Measurements from ENCODE around the gene S100A3. TPM values are rescaled to one million over a fixed set of nuclear protein-coding genes. Genes with fewer than 3 reads are reported as not detected.

S100A3 gene
- total RNA-seq, 2 donors from 2014 or later: not detected

DNA sequence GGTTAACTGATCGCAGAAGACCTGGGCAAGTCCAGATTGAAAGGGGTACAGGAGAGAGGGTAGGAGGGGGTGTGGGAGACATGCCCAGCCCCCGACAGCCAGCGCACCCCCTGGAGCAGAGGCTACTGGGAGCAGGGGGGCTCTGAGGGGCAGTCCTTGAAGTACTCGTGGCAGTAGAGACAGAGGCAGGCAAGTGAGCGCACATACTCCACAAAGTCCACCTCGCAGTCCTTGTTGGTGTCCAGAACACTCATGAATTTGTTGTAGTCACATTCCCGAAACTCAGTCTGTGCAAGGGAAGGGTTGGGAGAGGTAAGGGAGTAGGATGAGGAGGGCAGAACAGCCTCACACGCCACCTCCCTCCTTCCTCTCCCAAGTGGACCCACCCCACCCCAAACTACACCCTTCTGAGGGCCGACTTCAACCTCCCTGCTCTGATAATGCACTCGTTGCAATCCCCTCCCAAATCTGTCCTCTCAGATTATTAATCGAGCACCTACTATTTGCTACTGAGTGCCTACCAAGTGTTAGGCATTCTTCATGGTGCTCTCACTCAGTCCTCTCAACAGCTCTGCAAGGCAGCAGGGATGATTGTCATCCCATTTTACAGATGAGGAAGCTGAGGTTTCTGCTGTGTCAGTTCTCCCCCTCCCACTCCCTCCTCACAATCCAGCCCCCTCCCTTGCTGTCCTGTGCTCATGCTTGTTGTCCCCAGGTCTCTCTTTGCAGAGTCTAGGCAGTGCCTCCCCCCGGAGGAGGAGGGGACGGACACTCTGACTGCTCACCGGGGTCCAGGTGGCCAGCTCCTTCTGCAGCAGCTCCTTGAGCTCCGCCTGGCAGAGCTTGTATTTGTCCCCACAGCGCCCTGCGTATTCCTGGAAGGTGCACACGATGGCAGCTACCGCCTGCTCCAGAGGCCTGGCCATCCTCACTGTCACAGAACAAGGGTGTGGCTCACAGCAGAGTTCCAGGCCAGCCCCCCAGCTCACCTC, 1.2 kb downstream of the S100A3 start:
- Mint-ChIP-seq H3K27me3 (no peaks in the 10 kb centered on the region), H3K4me1 (peaks cover 22% of the 10 kb centered on the region), H3K4me3 (peak overlapping the region; percentile 98), H3K27ac (peak overlapping the region; percentile 66), H3K36me3 (ENCODE audit: low read depth) (peaks cover 32% of the 10 kb centered on the region), H3K9me3 (no peaks in the 10 kb centered on the region)
- ATAC-seq (replicated peaks): no peak

DNA sequence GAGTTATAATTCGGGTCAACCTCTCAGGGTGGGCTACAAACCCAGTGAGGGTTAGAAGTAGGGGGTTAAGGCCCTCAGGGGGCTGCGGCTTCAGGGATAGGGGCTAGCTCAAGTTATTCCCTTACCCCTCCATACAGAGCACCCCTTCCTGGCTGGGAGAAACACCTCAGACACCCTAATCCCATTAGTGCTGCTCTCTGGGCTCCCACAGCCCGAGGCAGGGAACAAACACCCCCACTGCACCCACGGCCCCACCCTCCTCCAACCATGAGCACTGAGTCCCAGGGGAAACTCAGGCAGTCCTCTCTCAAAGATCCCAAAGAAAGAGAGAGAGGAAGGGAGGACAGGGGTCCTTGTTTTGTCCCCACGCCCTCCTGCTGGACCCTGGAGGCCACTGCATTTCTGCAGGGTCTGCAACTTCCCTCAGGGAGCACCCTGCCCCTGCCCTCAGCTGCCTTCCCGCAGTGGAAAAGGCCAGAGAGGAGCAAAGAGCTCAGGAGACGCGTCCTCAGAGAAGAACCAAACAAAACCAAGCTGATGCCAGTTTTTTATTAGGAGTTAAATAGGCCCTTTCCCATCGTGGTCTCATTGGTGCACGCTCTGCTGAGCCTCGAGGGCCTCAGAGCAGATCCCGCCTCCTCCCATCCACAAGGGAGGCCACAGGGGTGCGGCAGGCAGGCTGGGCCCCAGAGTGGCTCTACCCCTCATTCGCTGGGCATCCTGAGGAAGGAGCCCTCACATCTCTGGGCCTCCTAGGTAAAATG, 2.1 kb downstream of the S100A3 start:
- Mint-ChIP-seq H3K9me3 (no peaks in the 10 kb centered on the region), H3K27ac (peak overlapping the region; percentile 98), H3K27me3 (no peaks in the 10 kb centered on the region), H3K4me1 (peaks cover 31% of the 10 kb centered on the region), H3K36me3 (ENCODE audit: low read depth) (peaks cover 41% of the 10 kb centered on the region), H3K4me3 (peak overlapping the region; percentile 98)
- ATAC-seq (replicated peaks): no peak

DNA sequence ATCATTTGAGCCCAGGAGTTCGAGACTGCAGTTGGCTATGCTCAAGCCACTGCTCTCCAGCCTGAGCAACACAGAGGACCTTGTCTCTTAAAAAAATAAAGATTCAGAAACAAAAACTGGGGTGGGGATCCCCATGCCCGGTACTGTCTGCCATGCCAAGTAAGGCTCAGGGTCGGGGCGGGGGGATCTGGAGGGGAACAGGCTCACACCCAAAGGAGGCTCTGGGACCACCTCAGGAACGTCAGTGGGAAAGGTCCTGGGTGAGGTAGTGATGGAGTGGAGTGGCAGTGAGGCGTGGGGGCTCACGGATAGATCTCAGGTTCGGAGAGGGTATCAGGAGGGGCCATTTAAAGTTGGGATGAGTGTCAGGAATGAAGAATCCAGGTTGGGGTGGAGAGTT, 2.7 kb downstream of the S100A3 start:
- no peaks in the 10 kb centered on the region for H3K9me3 Mint-ChIP-seq
- H3K4me1 Mint-ChIP-seq: peaks cover 37% of the 10 kb centered on the region
- H3K4me3 Mint-ChIP-seq: peak overlapping the region; percentile 98
- no peak for ATAC-seq (replicated peaks)
- no peaks in the 10 kb centered on the region for H3K27me3 Mint-ChIP-seq
- peaks cover 46% of the 10 kb centered on the region for H3K36me3 Mint-ChIP-seq (ENCODE audit: low read depth)
- H3K27ac Mint-ChIP-seq: peak overlapping the region; percentile 98

DNA sequence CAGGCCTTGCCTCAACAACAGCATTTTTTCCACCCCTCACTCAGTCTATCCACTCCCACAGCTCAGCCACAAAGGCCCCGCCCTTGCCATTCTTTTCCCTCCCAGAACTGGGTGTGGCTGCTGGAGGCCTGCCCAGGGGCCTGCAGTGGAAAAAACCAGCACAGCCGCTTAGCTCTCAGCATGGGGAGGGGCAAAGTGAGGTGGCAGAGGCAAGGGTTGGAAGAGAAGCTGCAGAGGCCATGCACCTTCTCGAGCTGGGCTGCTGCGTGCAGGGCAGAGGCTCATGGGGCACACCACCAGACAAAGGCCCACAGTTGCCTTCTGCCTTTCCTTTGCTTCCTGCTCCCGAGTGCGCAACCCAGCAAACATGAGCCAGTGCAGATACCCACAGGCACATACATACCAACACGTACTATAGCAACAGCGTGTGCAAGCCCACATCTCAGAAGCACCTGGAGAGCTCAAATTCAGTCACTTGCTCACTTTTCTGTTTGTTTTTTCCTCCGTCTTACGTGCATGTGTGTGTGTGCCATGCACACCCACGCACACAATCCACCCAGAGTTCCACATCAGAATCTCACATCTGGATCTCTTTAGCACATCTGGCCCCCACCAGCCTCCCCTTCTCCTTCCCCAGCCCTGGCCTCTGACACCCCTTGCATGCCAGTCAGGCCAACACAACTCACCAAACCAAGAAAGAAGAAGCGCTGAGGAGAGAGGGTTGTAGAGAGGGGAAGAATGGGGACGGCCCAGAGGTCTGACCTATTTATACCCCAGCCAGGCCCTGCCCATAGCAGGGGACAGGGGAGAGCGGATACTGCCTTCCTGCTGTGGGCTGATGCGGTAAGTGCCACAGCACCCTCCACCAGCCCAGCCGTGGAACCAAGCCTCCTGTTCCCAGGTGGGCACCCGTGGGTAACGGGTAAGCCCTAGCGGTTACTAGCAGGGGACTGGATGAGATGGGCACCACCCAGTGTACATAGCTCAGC, 3.7 kb downstream of the S100A3 start, which contains the start of gene S100A4:
S100A4 (minus strand) TSS at position 740 of the 989 bp plus-strand sequence. CDS start 1,012 bp downstream, outside the sequence.
- peak; percentile 86 for ATAC-seq (replicated peaks)
- H3K36me3 Mint-ChIP-seq (ENCODE audit: low read depth): peaks cover 51% of the 10 kb centered on the region
- no peaks in the 10 kb centered on the region for H3K9me3 Mint-ChIP-seq
- H3K27me3 Mint-ChIP-seq: no peaks in the 10 kb centered on the region
- H3K4me3 Mint-ChIP-seq: peak within 1 kb of the TSS; percentile 98
- peaks cover 43% of the 10 kb centered on the region for H3K4me1 Mint-ChIP-seq
- peak within 1 kb of the TSS; percentile 98 for H3K27ac Mint-ChIP-seq

DNA sequence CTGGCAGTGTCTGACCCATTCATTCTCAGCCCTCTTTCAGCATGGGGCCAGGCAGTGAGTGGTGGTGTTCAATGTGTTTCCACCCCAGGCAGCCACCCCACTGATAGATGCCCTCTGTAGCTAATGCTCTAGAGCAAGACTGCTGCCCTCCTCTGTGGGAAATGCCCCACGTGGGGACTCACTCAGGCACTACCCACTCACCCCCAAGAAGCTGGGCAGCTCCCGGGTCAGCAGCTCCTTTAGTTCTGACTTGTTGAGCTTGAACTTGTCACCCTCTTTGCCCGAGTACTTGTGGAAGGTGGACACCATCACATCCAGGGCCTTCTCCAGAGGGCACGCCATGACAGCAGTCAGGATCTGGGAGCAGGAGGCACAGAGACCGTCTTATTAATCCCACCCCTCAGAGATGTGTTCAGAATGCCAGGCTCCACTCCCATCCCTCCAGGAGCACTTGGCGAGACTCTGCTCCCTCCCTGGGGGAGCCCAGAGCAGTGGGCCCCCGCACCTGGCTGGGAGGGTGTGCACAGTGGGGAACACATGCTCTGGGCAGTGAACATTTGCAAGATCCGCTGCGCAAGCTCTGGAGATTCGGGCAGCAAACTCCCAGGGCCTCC, 4.5 kb downstream of the S100A3 start:
- H3K4me3 Mint-ChIP-seq: peak overlapping the region; percentile 98
- H3K27me3 Mint-ChIP-seq: no peaks in the 10 kb centered on the region
- no peaks in the 10 kb centered on the region for H3K9me3 Mint-ChIP-seq
- no peak for ATAC-seq (replicated peaks)
- peak overlapping the region; percentile 98 for H3K27ac Mint-ChIP-seq
- H3K36me3 Mint-ChIP-seq (ENCODE audit: low read depth): peaks cover 51% of the 10 kb centered on the region
- H3K4me1 Mint-ChIP-seq: peaks cover 51% of the 10 kb centered on the region

DNA sequence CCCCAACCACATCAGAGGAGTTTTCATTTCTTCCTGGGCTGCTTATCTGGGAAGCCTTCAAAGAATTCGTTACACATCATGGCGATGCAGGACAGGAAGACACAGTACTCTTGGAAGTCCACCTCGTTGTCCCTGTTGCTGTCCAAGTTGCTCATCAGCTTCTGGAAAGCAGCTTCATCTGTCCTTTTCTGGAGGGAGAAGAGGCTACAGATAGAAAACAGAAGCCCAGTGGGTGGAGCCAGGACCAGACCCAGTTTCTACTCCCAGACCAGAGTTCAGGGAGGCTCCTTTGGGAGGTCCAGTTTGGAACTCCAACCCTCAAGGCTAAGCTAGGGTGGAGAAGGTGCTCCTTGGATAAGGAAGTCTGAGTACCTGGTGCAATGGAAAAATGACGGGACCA, 5.3 kb downstream of the S100A3 start:
- Mint-ChIP-seq H3K36me3 (ENCODE audit: low read depth) (peaks cover 51% of the 10 kb centered on the region), H3K9me3 (no peaks in the 10 kb centered on the region), H3K27me3 (no peaks in the 10 kb centered on the region), H3K4me3 (peak overlapping the region; percentile 98), H3K4me1 (peaks cover 55% of the 10 kb centered on the region), H3K27ac (peak overlapping the region; percentile 98)
- ATAC-seq (replicated peaks): no peak

DNA sequence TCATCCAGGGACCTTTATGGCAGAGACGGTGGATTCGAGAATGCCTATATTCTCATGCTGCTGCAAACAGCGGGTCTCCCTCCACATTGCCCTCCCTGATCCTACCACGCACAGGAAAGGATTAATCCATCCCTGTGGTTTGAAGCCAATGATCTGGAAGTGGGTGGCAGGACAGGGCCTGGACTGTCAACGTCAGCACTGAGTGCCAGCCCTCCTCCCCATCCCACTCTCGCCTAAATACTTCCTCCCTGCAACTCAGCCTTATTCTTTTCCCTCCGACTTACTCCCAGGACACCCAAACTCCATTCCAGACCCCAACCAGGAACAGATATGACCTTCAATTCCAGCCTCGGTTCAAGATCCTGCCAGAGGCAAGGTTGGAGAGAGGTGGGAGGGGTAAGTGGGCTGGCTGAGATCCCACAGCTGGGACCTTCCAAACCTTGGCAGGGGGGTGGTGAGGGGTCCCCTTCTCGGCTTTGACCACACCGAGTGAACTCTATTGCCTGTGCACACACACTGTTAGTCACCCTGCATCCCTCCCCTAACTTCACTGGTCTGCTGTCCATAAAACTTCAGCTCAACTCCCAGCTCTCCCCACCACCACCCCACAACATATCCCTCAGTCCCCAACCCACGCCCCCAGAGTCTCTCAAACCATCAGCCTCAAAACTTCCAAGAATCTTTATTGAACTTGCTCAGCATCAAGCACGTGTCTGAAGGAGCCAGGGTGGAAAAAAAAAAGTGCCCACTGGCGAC, 5.9 kb downstream of the S100A3 start:
- Mint-ChIP-seq H3K27me3 (no peaks in the 10 kb centered on the region), H3K27ac (peak overlapping the region; percentile 98), H3K9me3 (no peaks in the 10 kb centered on the region), H3K4me1 (peaks cover 55% of the 10 kb centered on the region), H3K36me3 (ENCODE audit: low read depth) (peaks cover 51% of the 10 kb centered on the region), H3K4me3 (peak overlapping the region; percentile 98)
- no peak for ATAC-seq (replicated peaks)

DNA sequence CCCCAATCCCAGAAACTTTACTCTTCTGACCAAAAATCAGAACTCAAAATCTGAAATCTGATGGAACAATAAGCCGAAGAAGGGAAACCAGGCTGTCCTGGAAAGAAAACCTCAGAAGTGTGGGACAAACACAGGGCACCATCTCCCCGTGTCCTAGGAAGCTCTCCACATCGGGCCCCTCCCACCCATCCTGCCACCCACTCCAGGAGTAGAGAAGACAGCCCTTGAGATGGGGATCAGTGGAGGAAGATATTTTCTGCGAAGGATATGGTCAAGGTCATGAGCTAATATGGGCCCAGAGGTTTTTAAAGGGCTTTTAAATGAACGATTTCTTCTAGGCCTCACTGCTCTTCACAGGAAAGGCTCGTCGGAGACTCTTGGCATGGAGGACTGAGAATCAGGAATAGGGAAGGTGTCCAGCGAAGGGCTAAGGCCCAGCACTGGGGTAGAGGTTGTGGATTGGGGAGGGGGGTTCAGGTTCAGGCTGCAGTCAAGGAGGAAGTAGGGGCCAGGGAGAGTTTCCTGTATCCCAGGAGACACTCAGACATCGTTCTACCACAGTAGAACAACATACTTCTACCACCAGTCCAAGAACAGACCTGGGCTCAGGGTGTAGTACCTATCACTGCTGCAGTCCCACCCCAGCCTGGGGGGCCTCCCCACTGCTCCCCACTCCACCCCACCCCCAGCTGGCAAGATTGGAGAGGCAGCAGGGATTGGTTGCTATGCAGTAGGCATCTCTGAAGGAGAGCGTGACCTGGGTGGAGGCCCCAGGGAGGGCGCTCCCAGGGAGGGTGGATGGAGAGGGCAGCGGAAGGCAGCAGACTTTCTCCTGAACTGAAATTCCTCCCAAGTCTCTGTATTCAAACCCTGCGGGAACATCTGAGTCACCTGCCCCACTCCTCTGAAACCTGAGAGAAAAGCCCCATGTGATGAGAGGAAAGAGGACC, 7.1 kb downstream of the S100A3 start:
- Mint-ChIP-seq H3K4me1 (peaks cover 55% of the 10 kb centered on the region), H3K36me3 (ENCODE audit: low read depth) (peaks cover 51% of the 10 kb centered on the region), H3K9me3 (no peaks in the 10 kb centered on the region), H3K27ac (peak overlapping the region; percentile 98), H3K4me3 (peak overlapping the region; percentile 98), H3K27me3 (no peaks in the 10 kb centered on the region)
- no peak for ATAC-seq (replicated peaks)

DNA sequence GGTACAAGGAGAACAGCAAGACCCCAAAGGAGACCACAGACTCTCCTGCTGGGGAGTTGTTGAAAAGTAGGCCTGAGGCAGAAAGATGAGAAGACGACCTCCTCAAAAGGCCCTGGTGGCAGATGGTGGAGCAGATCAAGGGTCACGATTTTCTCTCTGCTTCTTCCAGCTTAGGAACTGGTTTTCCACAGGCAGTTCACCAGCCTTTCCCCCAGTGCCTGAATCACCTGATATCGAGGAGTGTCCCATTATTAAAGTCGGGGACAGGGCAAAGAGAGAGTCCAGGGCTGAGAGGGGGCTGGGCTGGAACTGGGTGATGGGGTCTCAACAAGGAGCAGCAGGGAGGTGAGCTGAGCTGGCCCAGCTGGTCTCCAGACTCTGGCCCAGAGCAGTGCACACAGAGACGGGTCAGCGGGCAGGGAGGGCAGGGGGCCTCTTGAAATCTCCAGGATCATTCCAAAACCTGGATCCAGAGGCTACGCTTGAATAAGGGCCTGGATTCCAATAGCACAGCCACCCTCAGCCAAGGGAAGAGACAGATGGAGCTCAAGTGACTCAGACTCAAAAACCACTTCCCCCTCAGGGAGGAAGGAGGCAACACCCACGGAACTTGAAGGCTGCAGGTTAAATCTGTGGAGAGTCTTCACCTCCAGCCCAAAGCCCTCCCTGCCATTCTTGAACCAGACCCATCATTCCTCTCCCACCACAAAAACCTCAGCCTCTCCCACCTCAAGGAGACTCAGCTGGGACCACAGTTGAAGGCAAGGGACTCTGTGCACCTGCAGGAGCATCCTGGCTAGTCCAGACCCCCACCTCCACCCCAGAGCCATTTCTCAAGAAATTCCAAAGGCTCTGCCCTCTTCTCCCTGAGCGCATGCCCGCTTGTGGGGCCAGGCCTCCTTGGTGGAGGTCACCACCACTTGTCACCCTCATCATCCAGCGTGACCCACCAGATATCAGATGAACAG, 8.4 kb downstream of the S100A3 start, which contains the start of gene S100A5:
S100A5 (minus strand) TSS at position 541 of the 968 bp plus-strand sequence. CDS start 743 bp downstream, outside the sequence.
- no peaks in the 10 kb centered on the region for H3K9me3 Mint-ChIP-seq
- H3K4me3 Mint-ChIP-seq: peak within 1 kb of the TSS; percentile 98
- H3K36me3 Mint-ChIP-seq (ENCODE audit: low read depth): peaks cover 54% of the 10 kb centered on the region
- peak within 1 kb of the TSS; percentile 98 for H3K27ac Mint-ChIP-seq
- H3K27me3 Mint-ChIP-seq: no peaks in the 10 kb centered on the region
- peak; percentile 15 for ATAC-seq (replicated peaks)
- peaks cover 55% of the 10 kb centered on the region for H3K4me1 Mint-ChIP-seq

DNA sequence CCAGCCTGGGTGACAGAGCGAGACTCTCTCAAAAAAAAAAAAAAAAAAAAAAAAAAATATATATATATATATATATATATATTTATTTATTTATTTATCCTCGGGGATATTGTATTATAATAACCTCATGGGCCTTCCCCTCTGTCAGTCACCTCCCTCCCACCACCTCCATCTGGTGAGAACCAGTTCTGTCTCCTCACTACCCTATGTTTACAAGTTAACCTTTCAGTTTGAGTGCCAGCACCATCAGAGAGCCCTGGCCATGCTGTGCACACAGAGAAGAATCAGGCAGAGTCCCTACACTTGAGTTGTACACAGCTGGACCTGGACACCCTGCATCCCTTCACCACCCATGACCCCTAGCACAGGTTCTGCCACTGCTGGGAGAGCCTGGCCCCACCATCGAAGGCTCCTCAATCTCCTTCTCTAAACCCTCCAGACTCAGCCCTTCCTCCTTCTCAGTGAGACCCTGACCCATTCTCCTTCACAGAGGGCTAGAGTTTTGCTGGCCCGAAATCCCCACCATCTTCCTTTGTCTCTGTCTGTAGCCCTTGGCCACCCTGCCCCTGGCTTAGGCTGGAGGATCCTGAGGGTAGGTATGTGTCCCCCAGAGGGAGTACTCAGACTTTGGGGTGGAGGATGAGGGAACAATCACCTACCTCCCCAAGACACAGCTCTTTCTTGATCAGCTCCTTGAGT, 9.5 kb downstream of the S100A3 start:
- peaks cover 54% of the 10 kb centered on the region for H3K36me3 Mint-ChIP-seq (ENCODE audit: low read depth)
- H3K27me3 Mint-ChIP-seq: no peaks in the 10 kb centered on the region
- no peaks in the 10 kb centered on the region for H3K9me3 Mint-ChIP-seq
- H3K4me1 Mint-ChIP-seq: peaks cover 54% of the 10 kb centered on the region
- ATAC-seq (replicated peaks): no peak
- peak overlapping the region; percentile 98 for H3K27ac Mint-ChIP-seq
- peak overlapping the region; percentile 98 for H3K4me3 Mint-ChIP-seq

Measured in activated T-helper 17 cell treated with anti-CD3 and anti-CD28 coated beads, Interleukin-2, amount 50 U/mL, for 72 hours (primary cell).